HepG2 (cell line): ENCODE data around the gene TMEM238. TPM values are rescaled to one million over a fixed set of nuclear protein-coding genes. Genes with fewer than 3 reads are reported as not detected.
A peak's percentile ranks its signal among the peaks of the same experiment; 100 is the strongest.

Source experiments
- AKAP8 ChIP-seq: sonication (generic); formaldehyde crosslinking; IDR thresholded peaks from 2 replicates; pipeline ENCODE4 v1.5.1; 2020; ENCODE audit warnings: mild to moderate bottlenecking, missing genetic modification reagents
- PAWR ChIP-seq: sonication (generic); formaldehyde crosslinking; IDR thresholded peaks from 2 replicates; pipeline ENCODE4 v1.4.0; 2020; ENCODE audit warnings: missing genetic modification reagents, mild to moderate bottlenecking, borderline replicate concordance
- PHF20 ChIP-seq: sonication (generic); formaldehyde crosslinking; IDR thresholded peaks from 2 replicates; pipeline ENCODE4 v1.5.0; 2020; ENCODE audit warnings: mild to moderate bottlenecking, missing genetic modification reagents
- SRSF1 ChIP-seq: fragments of 200-400 bp; formaldehyde crosslinking; optimal IDR thresholded peaks from 2 replicates; pipeline ENCODE3; 2017; ENCODE audit warnings: mild to moderate bottlenecking, low read depth, low read length, moderate library complexity
- THAP11 ChIP-seq: IDR thresholded peaks from 2 replicates; pipeline ENCODE4 v1.6.1; 2016; ENCODE audit warnings: missing biosample characterization, missing genetic modification reagents
- U2AF1 ChIP-seq: fragments of 200-400 bp; formaldehyde crosslinking; optimal IDR thresholded peaks from 2 replicates; pipeline ENCODE3; 2017; ENCODE audit warnings: mild to moderate bottlenecking, low read depth, low read length
- ZKSCAN1 ChIP-seq: fragments of 150-350 bp; IDR thresholded peaks from 2 replicates; pipeline ENCODE4 v1.6.1; 2014; ENCODE audit warnings: low read length
- ZNF234 ChIP-seq: sonication (generic); formaldehyde crosslinking; conservative IDR thresholded peaks from 2 replicates; pipeline ENCODE4 v1.5.1; 2020; ENCODE audit warnings: mild to moderate bottlenecking, missing genetic modification reagents
- ZNF264 ChIP-seq: sonication (generic); formaldehyde crosslinking; IDR thresholded peaks from 2 replicates; pipeline ENCODE4 v1.4.0; 2020; ENCODE audit warnings: missing genetic modification reagents
- ZNF615 ChIP-seq: sonication (generic); formaldehyde crosslinking; IDR thresholded peaks from 2 replicates; pipeline ENCODE4 v1.5.0; 2020; ENCODE audit warnings: mild to moderate bottlenecking, missing genetic modification reagents, borderline replicate concordance
- ZNF713 ChIP-seq: sonication (generic); formaldehyde crosslinking; IDR thresholded peaks from 2 replicates; pipeline ENCODE4 v1.4.0; 2020; ENCODE audit warnings: mild to moderate bottlenecking, missing genetic modification reagents
- ZNF773 ChIP-seq: sonication (generic); formaldehyde crosslinking; IDR thresholded peaks from 2 replicates; pipeline ENCODE4 v1.4.0; 2020; ENCODE audit warnings: missing genetic modification reagents, borderline replicate concordance
- polyA plus RNA-seq, 8 experiments: library from polyadenylated mRNA; depleted of rRNA in 3 of 8; stranded (reverse) in 7 of 8; unstranded in 1 of 8; fragments of >200 nt; fragmentation: Illumina TruSeq in 4 of 8; extraction: Trizol in 4 of 8; gene quantifications; 2 replicates each; pipeline versions ENCODE4 v1.2.1 to v1.2.3, GENCODE V29; 2011 to 2016; ENCODE audit warnings: low read depth in 4 of 8, missing spikeins in 1 of 8, mixed read lengths in 1 of 8; ENCODE audit not compliant: insufficient read depth in 1 of 8
- total RNA-seq, 5 experiments: library from RNA; depleted of rRNA; stranded (reverse); fragments of >200 nt; fragmentation: Illumina TruSeq; extraction: Trizol; gene quantifications; 2 replicates each; pipeline ENCODE4 v1.2.3, GENCODE V29; 2016; ENCODE audit warnings: low read depth in 1 of 5
- TF ChIP-seq, protein P1 (sequence below): sonication (generic); formaldehyde crosslinking; IDR thresholded peaks from 2 replicates; pipeline ENCODE4 v1.8.0; 2022; ENCODE audit warnings: missing genetic modification reagents, mild to moderate bottlenecking, moderate library complexity, borderline replicate concordance
- TF ChIP-seq, protein P2 (sequence below): IDR thresholded peaks from 2 replicates; pipeline ENCODE4 v1.6.1; 2016; ENCODE audit warnings: control low read depth
- TF ChIP-seq, protein P3 (sequence below): sonication (generic); formaldehyde crosslinking; IDR thresholded peaks from 2 replicates; pipeline ENCODE4 v1.4.0; 2020; ENCODE audit warnings: missing genetic modification reagents
- TF ChIP-seq, protein P4 (sequence below): sonication (generic); formaldehyde crosslinking; IDR thresholded peaks from 2 replicates; pipeline ENCODE4 v1.4.0; 2020; ENCODE audit warnings: missing genetic modification reagents, borderline replicate concordance
- TF ChIP-seq, protein P5 (sequence below): IDR thresholded peaks from 2 replicates; pipeline ENCODE4 v1.6.1; 2016; ENCODE audit warnings: low read depth, borderline replicate concordance
- TF ChIP-seq, protein P6 (sequence below): sonication (generic); formaldehyde crosslinking; IDR thresholded peaks from 2 replicates; pipeline ENCODE4 v1.4.0; 2020; ENCODE audit warnings: missing genetic modification reagents

The TMEM238 gene
- total and polyA plus RNA-seq, 2 of the 13 experiments (the other 11 are each of a cell fraction or from before 2014, with no cell fraction given), result not detected

DNA sequence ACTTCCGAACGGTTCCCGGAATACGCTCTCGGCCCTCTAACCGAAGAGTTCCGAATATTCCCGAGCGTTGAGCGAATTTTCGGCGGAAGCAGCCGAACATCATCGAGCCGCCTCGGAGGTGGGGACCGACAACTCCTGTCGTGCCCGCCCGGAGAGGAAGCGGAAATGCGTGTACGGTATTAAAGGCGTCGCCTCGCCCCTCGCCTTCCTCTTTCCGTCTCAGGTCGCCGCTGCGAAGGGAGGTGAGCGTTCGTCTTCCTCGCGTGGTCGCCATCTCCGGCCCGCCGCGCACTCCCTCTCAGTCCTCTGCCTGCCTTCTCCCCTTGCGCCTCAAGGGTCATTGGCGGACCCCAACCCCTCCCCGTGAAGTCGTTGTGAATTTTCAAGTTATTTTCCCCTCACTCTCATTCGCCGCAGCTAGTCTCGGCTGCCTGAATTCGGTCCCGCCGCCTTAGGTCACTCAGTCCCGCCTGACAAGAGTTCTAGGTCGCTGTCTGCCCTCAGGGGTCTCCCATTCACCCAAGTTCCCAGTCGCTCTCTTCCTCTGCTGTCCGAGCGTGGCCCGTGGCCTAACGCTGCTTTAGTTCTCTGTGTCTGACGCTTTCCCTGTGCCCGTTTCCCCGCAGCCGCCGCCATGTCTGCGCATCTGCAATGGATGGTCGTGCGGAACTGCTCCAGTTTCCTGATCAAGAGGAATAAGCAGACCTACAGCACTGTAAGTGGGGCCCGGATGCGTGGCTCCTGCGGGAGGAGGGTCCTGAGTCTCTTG is 1.8 kb upstream of the TMEM238 start, which contains the start of gene RPL28 (continued):
- peak; percentile 90 for TF ChIP-seq THAP11
- TF ChIP-seq, protein P1, sequence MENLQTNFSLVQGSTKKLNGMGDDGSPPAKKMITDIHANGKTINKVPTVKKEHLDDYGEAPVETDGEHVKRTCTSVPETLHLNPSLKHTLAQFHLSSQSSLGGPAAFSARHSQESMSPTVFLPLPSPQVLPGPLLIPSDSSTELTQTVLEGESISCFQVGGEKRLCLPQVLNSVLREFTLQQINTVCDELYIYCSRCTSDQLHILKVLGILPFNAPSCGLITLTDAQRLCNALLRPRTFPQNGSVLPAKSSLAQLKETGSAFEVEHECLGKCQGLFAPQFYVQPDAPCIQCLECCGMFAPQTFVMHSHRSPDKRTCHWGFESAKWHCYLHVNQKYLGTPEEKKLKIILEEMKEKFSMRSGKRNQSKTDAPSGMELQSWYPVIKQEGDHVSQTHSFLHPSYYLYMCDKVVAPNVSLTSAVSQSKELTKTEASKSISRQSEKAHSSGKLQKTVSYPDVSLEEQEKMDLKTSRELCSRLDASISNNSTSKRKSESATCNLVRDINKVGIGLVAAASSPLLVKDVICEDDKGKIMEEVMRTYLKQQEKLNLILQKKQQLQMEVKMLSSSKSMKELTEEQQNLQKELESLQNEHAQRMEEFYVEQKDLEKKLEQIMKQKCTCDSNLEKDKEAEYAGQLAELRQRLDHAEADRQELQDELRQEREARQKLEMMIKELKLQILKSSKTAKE (CRISPR knock-in tag), result 0 out of 2 replicates have a peak, but pooled peaks have one; percentile 21
- peak; percentile 83; the same call in 1 of the 2 replicates for TF ChIP-seq ZNF773 (CRISPR knock-in tag)
- 0 out of 2 replicates have a peak, but pooled peaks have one; percentile 62 for TF ChIP-seq ZNF713 (CRISPR knock-in tag)
- TF ChIP-seq, protein P2, sequence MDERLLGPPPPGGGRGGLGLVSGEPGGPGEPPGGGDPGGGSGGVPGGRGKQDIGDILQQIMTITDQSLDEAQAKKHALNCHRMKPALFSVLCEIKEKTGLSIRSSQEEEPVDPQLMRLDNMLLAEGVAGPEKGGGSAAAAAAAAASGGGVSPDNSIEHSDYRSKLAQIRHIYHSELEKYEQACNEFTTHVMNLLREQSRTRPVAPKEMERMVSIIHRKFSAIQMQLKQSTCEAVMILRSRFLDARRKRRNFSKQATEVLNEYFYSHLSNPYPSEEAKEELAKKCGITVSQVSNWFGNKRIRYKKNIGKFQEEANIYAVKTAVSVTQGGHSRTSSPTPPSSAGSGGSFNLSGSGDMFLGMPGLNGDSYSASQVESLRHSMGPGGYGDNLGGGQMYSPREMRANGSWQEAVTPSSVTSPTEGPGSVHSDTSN (CRISPR knock-in tag), result no peak
- TF ChIP-seq, protein P3, sequence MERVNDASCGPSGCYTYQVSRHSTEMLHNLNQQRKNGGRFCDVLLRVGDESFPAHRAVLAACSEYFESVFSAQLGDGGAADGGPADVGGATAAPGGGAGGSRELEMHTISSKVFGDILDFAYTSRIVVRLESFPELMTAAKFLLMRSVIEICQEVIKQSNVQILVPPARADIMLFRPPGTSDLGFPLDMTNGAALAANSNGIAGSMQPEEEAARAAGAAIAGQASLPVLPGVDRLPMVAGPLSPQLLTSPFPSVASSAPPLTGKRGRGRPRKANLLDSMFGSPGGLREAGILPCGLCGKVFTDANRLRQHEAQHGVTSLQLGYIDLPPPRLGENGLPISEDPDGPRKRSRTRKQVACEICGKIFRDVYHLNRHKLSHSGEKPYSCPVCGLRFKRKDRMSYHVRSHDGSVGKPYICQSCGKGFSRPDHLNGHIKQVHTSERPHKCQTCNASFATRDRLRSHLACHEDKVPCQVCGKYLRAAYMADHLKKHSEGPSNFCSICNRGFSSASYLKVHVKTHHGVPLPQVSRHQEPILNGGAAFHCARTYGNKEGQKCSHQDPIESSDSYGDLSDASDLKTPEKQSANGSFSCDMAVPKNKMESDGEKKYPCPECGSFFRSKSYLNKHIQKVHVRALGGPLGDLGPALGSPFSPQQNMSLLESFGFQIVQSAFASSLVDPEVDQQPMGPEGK (CRISPR knock-in tag), result peak; percentile 7; the same call in 1 of the 2 replicates
- TF ChIP-seq PAWR (CRISPR knock-in tag), result no peak
- TF ChIP-seq, protein P4, sequence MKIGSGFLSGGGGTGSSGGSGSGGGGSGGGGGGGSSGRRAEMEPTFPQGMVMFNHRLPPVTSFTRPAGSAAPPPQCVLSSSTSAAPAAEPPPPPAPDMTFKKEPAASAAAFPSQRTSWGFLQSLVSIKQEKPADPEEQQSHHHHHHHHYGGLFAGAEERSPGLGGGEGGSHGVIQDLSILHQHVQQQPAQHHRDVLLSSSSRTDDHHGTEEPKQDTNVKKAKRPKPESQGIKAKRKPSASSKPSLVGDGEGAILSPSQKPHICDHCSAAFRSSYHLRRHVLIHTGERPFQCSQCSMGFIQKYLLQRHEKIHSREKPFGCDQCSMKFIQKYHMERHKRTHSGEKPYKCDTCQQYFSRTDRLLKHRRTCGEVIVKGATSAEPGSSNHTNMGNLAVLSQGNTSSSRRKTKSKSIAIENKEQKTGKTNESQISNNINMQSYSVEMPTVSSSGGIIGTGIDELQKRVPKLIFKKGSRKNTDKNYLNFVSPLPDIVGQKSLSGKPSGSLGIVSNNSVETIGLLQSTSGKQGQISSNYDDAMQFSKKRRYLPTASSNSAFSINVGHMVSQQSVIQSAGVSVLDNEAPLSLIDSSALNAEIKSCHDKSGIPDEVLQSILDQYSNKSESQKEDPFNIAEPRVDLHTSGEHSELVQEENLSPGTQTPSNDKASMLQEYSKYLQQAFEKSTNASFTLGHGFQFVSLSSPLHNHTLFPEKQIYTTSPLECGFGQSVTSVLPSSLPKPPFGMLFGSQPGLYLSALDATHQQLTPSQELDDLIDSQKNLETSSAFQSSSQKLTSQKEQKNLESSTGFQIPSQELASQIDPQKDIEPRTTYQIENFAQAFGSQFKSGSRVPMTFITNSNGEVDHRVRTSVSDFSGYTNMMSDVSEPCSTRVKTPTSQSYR (CRISPR knock-in tag), result no peak
- peak; percentile 67; the same call in 1 of the 2 replicates for TF ChIP-seq ZNF264 (CRISPR knock-in tag)
- no peak for TF ChIP-seq ZKSCAN1
- TF ChIP-seq SRSF1, result no peak
- TF ChIP-seq, protein P5, sequence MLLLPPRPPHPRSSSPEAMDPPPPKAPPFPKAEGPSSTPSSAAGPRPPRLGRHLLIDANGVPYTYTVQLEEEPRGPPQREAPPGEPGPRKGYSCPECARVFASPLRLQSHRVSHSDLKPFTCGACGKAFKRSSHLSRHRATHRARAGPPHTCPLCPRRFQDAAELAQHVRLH, result peak; percentile 63; the same call in 1 of the 2 replicates
- TF ChIP-seq AKAP8, result no peak; the same call in 1 of the 2 replicates
- TF ChIP-seq PHF20 (CRISPR knock-in tag), result peak; percentile 74
- no peak for TF ChIP-seq U2AF1
- TF ChIP-seq, protein P6, sequence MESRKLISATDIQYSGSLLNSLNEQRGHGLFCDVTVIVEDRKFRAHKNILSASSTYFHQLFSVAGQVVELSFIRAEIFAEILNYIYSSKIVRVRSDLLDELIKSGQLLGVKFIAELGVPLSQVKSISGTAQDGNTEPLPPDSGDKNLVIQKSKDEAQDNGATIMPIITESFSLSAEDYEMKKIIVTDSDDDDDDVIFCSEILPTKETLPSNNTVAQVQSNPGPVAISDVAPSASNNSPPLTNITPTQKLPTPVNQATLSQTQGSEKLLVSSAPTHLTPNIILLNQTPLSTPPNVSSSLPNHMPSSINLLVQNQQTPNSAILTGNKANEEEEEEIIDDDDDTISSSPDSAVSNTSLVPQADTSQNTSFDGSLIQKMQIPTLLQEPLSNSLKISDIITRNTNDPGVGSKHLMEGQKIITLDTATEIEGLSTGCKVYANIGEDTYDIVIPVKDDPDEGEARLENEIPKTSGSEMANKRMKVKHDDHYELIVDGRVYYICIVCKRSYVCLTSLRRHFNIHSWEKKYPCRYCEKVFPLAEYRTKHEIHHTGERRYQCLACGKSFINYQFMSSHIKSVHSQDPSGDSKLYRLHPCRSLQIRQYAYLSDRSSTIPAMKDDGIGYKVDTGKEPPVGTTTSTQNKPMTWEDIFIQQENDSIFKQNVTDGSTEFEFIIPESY (CRISPR knock-in tag), result peak; percentile 24; the same call in 1 of the 2 replicates
- TF ChIP-seq ZNF615 (CRISPR knock-in tag), result no peak
- no peak for TF ChIP-seq ZNF234 (CRISPR knock-in tag)
